Fibroblast of lung (primary cell): ENCODE data around the gene CDK15.

Experiments
- CTCF ChIP-seq, 2 donors: IDR thresholded peaks in 1 of 2; conservative IDR thresholded peaks in 1 of 2; 1 replicate in 1 of 2; 2 replicates in 1 of 2; pipeline ENCODE4 v1.5.1; 2011 to 2012; ENCODE audit warnings: low read length in 2 of 2, control low read depth in 1 of 2, inconsistent platforms in 1 of 2, low read depth in 1 of 2, mild to moderate bottlenecking in 1 of 2
- EZH2 ChIP-seq: IDR thresholded peaks from 2 replicates; pipeline ENCODE4 v1.5.1; 2012; ENCODE audit warnings: low read length, control low read depth, mild to moderate bottlenecking; ENCODE audit errors: missing control alignments

GRCh38 chr2:201788371-201788770 is 18.0 kb upstream of the CDK15 start:
- TF ChIP-seq CTCF (conservative IDR thresholded peaks at IDR 0.05 in 1 of 2, IDR thresholded peaks at IDR 0.05 in 1 of 2; ENCODE audit: low read depth in 1 of 2, low read length in 2 of 2) (no peak), EZH2 (no peak)
